HTR-8/SVneo (cell line): ENCODE measurements around the gene DPEP2.

Experiments used
- DNase-seq: peaks from one replicate; pipeline ENCODE4 v3.0.0; 2011; ENCODE audit warnings: low spot score, mixed read lengths; ENCODE audit not compliant: insufficient read length
- FAIRE-seq: peaks from 2 replicates; lab custom pipeline; 2011; peaks lifted over from hg19 to GRCh38; lab: Jason Lieb, UNC

DPEP2 gene

DNA sequence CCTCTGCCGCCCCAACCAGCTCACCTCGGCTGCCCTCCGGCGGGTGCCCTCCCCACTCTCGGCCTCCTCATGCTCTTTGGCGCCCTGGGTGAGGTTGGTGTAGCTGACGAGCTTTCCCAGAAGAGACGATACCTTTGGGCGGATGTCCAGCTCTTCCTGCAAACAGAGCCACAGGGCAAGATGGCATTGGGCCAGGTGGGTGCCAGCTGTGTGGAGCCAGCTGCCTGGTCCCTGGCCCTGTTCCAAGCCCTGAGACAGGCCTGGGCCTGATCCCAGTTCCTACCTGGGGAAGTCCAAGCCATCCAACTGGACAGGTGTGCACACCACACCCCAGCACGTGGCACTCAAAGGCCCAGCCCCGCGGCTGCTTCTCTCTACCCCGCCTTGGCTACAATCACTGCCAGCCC lies 37.7 kb downstream of the DPEP2 start:
- FAIRE-seq (no peak), DNase-seq (no peak)

DNA sequence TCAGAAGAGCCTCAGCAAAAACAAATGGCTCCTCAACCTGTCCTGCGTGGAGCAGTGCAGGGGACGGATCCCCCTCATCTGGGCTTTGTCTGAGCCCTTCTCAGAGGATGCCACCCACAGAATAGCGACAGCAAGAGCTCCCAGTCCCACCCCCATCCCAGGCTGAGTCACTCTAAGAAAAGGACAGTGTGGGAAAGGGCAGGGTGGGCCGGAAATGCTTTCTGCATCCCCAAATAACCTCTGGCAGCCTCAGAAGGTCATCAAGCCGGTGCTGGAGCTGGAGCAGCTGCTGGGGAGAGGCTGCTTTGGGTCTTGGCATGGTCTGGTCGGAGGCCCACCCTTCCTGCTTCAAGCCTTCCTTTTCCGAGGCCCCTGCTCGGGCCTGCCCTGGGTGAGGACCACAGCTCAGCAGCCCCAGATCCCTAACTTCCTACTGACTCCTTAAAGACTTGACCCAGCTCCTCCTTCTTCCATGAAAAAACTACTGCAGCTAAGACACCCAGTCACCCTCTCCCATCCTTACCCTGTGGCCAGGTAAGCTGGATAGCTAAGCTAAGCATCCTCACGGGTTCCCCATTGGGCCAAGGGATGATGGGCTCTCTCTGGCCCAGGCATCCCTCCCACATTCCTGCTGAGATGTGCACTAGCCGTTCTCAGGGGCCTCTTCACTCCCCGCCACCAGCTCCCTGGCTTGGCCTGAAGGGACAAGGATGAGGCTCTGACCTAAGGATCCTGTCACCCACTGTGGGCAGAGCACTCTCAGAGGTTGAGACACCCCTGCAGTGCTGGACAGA lies 39.6 kb downstream of the DPEP2 start:
- DNase-seq (peak; percentile 66), FAIRE-seq (no peak)

DNA sequence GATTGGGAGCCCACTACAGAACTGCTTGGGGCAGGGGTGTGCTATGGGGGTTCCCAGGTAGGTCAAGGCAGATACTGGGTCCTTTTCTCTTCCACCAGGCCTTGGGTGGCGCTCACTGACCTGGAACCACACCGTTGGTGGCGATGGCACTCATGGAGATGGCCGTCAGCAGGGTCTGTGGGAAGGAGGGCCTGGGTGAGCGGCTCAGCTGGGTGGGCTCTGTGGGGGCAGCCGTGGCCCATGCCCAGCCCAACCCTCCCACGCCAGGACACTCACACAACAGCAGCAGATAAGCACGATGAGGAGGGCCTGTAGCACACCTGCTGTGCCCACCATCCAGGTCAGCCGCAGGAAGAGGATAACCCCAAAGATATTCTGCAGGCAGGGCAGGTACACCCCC lies 41.7 kb downstream of the DPEP2 start:
- FAIRE-seq, result no peak
- DNase-seq, result no peak

DNA sequence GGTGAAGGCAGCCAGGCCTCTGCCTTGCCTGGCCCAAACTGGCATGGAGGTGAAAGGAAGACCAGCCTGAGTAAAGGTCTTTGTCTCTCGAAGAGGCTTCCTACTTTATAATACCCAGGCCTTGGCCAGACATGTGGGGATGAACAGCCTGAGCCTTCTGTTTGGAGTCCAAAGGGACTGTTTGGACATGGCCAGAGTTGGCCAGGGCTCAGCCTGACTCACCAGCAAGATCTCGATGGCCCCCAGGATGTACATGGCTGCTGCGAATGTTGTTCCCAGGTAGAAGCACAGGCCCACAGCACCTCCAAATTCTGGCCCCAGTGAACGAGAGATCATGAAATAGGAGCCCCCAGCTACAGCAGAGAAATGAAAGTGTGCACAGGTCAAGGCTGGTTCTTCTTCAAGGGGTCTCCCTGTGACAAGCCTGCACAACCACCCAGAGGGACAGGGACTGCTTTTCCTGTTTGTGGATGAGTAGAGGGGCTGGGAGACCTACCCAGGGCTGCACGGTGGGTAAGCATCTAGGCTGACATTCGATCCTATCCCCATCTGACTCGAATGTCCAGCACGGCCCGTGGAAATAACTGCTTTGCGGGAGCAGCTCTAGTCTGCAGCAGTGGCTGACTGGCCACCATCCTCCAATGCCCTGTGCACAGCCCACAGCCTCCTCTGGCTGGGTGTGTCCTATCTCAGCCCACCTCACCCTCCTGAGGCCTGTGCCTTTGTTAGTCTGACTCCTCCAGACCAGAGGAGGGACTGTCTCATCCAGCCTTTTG lies 44.7 kb downstream of the DPEP2 start:
- FAIRE-seq (no peak), DNase-seq (no peak)

DNA sequence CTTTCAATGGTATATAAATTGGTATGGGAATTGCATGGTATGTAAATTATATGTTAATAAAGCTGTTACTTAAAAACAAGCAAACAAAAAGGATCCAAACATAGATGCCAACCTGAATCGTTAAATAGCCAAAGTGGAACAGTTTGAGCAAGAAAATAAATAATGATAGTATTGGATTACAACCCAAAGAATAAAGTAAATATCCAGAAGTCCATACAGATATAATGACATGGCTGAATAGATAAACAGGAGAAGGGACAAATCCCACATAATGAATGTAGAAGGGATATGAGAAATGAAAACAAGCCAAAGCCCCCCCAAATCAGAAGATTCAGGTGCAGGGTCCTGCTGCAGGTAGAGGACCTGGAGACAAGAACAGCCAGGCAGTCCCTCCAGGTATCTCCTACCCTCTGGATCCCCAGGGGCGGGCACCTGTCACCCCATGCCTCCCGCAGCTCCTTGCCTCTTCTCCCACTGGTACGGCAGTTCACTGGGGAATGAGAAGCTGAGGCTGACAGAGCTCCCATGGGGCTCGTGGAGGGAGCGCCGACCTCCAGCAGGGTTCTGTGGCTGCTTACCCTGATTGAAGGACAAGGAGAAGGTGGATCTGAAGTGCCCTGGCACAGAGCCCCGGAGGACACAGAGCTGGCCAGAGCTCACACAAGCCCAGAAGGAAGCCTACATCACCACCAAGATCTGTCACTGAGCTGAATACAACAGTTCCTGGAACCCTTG lies 45.5 kb downstream of the DPEP2 start:
- DNase-seq (no peak), FAIRE-seq (no peak)

DNA sequence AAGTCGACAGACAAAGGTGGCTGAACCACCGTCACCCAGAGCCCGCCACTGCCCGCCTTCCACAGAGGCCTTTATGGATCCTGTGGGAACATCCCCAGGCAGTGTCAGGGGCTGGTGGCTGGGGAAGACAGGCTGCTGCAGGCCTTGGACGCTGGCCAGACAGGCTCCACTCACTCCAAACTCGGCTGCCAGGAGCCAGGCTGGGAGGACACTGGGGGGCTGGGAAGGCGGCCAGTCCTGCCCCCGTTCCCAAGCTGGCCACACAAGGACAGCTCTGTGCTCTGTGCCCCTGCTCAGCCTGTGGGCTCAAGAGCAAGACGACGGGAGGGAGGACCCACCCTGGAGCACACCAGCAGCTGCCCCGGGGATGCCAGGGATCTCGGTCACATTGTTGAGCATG lies 47.8 kb downstream of the DPEP2 start:
- DNase-seq (no peak), FAIRE-seq (no peak)

DNA sequence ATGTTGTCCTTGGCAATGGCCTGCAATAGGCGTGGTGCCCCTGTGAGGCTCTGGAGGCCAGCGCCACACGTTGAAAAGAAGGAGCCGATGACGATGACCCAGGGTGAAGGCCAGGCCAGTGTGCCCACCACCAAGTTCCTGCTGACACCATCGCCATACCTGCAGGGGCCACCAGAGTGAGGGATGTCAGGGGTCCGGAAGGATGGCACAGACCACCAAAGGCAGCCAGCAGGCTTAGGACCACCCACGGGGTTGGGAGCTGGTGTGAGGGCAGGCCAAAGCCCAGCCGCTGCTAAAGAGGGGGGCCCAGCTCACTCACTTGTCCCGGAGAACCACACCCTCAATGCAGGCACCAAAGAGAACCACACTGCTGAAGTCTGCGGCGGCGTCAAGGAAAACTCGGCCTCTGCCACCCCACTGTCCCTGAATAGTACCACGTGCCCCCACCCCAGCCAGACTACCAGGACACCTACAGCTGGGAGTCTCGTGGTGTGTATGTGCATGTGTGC lies 48.9 kb downstream of the DPEP2 start:
- FAIRE-seq, result no peak
- DNase-seq, result no peak

DNA sequence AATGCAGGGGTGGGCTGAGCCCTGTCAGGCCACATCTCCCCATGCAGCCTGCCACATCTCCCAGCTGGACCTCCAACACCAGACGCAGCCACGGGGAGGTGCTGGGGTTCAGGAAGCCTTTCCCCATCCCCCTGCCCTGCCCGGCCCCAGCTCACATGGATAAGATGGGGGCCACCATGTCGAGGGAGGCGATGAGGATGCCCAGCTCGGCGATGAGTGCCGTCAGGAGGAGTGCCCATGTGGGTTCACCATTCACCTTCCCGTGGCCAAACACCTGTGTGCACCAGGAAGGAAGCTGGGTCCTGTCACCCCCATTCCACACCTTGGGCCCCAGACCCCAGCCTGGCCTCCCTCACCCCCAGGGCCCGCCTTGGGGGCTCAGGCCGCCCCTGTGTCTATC lies 49.6 kb downstream of the DPEP2 start:
- DNase-seq (no peak), FAIRE-seq (peak; percentile 40)

DNA sequence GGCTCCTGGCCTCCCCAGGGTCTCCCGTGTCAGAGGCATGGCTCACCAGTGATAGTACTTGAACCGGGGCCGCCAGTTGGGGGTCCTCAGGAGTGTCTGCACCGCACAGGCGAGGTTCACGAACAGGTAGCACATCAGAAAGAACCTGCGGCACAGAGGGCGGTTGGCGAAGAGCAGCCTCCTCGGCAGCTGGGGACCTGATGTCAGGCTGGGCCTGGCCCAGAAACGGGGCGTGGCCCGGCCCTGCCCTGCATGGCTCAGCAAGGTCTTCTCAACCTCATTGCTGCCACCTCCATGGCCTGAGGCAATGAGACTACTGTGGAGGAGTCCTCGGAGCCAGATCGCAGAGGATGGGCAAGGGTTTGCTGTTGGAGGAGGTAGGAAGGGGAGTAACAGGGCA lies 51.3 kb downstream of the DPEP2 start:
- no peak for DNase-seq
- no peak for FAIRE-seq

DNA sequence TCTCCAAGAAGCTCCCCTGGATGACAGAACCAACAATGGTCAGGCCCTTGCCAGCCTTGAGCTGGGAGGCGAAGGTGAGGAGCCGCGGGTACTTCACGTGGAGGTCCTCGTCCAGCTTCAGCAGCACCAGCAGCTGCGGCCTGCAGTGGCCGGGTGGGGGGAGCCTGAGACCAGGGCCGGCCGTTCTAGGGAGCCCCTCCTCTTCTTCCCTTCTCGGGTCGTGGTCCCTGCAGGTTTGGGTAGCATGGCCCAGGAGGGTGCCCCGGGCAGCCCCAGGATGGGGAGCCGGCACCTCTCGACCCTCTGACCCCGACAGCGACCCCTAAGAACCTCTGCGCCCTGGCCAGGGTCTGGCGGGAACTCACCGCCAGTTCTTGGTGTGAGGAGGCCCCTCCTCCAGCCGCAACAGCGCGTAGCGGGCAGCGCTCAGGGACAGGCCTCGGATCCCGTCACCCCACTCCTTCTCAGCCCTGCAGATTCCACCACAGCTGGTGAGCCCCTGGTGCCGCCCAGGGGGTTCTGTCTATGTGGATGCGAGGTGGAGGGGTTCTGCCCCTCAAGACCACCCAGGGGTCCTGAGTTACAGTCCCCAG lies 52.2 kb downstream of the DPEP2 start:
- DNase-seq, result no peak
- FAIRE-seq, result no peak

DNA sequence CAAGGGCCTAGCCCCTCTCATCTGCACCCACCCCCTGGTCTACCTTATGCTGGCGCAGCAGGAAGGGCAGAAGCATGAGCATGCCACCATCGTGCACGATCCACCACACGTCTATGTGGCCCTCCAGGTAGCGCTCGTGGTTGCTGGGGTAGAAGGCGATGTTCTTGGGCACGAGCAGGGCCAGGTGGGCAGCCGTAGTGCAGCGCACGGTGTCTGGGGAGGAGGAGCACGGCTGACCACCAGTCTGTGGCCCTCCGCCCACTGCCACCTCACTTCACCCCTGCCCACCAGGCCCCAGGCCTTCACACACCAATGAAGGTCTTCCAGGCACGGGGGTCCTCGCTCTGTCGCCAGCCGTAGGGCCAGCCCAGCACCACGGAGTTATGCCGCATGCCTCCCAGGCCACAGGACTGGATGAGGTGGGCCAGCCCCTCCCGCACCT lies 53.1 kb downstream of the DPEP2 start:
- FAIRE-seq (peak; percentile 33), DNase-seq (no peak)

DNA sequence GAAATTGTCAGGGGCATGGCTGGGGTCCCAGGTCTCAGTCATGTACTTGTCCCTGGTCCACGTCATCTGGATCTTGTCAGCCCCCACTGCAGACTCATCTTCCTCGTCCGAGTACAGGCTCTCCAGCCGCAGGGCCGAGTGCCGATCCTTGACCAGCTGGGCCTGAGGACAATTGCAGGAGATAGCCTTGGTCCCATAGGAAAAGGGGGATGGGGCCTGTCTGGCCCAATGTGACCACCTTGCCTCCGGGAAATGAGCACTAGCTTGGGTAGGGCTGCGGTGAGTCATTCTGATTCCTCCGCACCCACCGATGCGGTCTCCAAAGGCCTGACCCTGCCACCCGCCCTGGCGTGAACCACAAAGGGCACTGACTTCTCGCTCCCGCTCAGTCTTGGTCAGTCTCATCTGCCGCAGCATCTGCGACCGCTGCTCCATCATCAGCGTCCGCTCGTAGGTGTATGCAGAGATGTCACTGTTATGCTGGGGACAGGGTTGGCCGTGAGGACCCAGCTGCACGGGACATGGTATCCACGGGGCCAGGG lies 53.8 kb downstream of the DPEP2 start:
- DNase-seq, result no peak
- FAIRE-seq, result no peak

DNA sequence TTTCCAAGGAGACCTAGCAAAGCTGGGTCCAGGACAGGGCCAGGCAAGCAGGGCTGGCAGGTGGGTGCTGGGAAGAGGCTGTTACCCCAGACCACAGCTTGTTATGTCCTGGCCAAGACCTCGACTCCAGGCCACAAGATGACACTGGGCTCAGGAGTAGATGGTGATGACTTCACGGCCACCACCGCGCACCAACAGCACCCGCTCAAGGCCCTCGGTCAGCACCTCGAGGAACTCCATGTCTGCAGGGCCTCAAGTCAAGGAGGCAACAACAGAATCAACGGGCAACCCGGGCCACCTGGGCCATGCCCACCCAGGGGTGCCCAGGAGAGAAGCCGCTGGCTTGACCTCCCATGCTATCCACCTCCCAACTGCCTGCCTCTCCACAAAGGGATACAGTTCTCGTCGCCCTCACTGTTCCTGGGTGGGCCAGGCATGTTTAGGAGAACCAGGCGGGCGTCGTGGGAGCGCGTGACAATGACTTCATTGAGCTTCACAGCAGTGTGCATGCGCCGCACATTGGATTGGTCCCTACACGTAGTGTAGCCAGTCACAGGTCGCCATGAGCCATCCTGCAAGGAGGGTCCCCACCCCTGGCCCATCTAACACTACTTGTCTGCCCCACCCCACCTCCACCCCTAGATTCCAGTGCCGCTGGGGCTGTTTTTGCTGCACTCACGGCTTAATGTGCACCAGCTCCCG lies 54.4 kb downstream of the DPEP2 start:
- DNase-seq (no peak), FAIRE-seq (no peak)

DNA sequence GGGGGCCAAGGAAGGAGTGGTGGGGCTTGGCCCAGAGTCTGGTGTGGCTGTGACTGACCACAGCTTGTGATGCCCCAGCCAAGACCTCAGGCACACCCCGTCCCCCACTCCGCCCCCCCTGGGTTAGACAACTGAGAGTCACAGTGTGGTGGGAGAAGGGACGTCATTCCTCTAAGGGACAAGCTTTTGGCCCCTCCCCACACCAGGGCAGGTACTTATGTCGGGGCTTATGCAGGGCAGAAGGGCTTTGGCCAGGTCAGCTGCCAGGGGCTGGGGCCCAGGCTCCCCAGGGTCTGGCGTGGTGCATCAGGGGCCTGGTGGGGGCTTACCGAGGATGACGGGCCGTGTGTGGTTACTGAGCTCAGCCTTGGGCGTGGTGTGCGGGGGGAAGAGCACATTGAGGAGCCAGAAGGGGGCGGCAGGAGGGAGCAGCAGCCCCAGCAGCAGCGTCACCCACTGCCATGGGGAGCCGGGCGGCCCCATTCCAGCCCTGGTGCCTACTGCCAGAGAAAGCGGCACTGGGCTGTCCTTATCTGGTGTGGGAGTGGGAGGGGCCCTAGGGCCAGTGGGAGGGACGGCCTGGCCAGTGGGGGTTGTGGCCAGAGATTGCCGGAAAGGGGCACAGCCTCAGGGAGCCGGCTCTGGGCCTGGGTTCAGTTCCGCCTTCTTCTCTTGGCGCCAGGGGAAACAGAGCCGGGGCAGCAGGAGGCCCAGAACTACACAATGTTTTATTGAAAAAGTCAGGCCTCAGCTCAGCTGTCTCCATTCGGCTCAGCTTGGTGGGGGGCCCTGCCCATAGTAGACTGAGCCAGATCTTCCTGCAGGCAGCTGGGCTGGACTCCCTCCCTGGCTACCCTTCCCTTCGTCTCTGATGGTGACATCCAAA lies 55.4 kb downstream of the DPEP2 start, which contains the start of gene LCAT:
LCAT (minus strand) TSS at position 502 of the 886 bp plus-strand sequence; CDS start at position 483, 19 bp downstream.
- FAIRE-seq (no peak), DNase-seq (no peak)

DNA sequence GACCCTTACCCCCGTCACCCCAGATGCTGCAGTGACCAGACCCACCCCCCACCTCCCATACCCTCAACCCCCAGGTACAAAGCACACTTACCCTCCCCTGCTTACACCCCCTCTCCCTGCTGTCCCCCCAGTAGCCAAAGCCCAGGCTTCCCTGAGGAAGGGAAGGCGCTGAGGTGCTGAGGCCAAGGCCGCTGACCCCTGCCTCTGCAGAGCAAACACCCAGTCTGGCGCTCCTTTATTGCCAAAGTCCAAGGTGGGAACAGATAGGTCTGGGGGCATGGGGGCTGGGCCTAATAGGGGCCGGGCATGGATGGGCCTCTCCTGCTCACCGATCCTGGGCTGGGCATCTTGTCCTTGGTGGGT lies 56.0 kb downstream of the DPEP2 start:
- DNase-seq (no peak), FAIRE-seq (no peak)

DNA sequence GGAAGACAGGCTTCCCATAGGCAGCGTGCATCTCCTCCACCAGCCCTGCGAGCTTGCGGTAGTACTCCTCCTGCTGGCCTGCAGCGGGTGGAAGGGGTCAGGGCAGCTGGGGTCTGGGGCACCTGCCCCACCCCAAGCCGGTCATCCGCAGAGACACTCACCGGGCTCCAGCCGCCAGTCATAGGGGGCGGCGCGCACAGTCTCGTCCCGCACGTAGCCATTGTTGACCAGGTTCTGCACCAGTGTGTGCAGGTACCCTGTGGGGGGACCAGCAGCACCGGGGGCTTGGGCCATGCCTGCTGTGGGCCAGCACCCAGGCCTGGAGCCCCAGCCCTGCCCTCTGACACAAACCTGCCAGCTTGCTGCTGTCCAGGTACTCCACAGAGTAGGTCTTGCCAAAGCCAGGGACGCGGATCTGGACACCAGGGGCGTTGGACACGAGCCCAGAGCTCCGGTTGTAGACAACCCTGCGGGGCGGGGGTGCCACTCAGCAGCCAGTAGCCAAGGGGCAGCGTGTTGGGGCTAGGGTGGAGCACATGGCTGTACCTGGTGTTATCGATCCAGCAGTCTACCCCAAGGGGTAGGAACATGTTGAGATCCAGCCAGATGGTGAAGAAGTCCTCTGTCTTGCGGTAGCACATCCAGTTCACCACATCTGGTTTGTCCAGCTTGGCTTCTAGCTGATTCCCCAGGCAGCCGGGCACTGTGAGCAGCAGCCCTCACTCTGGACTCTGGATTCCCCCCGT lies 56.6 kb downstream of the DPEP2 start:
- FAIRE-seq, result peak; percentile 48
- DNase-seq, result no peak

DNA sequence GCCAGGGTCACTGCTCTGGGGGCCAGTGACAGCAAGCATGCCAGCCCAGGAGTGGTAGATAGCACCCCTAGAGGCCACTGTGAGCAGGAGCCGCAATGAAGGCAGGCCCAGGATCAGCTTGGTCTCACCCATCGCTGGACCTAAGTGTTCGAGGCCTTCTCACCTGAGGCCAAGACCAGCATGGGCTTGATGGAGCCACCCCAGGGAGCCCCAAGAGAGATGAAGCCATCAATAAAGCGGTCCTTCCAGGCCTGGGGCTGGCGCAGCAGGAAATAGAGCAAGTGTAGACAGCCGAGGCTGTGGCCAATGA lies 57.1 kb downstream of the DPEP2 start:
- DNase-seq, result peak; percentile 53
- FAIRE-seq, result peak; percentile 80
